ENCODE data around the gene ITGB7. TPM values are rescaled to one million over a fixed set of nuclear protein-coding genes. Genes with fewer than 3 reads are reported as not detected.

The ITGB7 gene
- total and polyA plus RNA-seq, 9 of the 15 experiments (the other 6 are each of a cell fraction or from before 2014, with no cell fraction given): 0.06 to 2.0 (median 0.67) TPM

DNA sequence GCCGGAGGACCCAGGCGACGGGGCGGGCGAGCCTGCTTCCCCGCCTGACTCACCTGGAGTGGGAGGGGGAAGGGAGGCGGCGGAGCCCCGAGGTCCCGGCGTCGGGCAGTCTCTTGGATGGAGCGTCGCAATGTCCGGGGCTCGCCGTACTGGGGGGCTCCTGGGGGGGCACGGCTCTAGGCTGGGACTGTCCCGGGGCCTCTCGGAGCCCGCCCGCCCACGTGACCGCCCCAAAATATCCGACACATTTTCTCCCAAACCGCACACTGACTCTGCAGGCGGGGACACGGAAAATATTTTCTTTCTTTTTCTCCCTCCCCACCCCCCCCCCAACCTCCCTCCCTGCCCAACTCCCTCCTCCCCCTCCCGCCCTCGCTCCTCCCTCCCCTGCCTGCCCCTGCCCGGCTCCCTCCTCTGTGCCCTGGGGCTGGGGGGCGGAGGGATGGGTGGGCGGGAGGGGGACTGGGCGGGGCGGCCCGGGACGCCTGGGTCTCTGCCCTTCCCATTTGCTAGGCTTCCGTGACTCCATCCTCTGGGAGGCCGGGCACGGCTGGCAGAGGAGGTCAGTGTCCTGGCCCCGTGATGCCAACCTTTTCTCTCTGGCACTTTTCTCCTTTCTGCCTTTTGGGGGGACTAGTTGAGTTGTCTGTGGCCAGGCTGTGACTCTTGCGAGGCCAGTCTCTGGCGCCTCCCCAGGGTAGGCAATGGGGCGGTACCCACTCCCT lies 25.0 kb upstream of the ITGB7 start, which contains the start of gene RARG:
Gene RARG, minus strand, starts transcription at position 289 of the 725 bp plus-strand sequence. CDS start 4,664 bp downstream, outside the sequence.
- H3K4me2 ChIP-seq (ENCODE audit: insufficient read depth, low read length): peak within 1 kb of the TSS; percentile 54
- peak; percentile 62 for ATAC-seq
- intact Hi-C loops (cut with micrococcal nuclease): no loop called here
- TF ChIP-seq RBM25 (IDR thresholded peaks at IDR 0.05; ENCODE audit: low read depth, low read length, severe bottlenecking) (peak; percentile 76), LCOR (CRISPR knock-in tag; IDR thresholded peaks at IDR 0.05) (0 out of 2 replicates have a peak, but pooled peaks have one; percentile 20), SAFB (IDR thresholded peaks at IDR 0.05; ENCODE audit: borderline replicate concordance, low read depth, low read length) (no peak), KDM1A (IDR thresholded peaks at IDR 0.05) (peak in 1 of 2 experiments; percentile 75; a peak in 2 of 4 replicates), RAD51 (IDR thresholded peaks at IDR 0.05; ENCODE audit: borderline replicate concordance, low read depth) (peak; percentile 69), RBFOX2 (IDR thresholded peaks at IDR 0.05; ENCODE audit: low read depth, low read length) (0 out of 2 replicates have a peak, but pooled peaks have one; percentile 18), BCOR (IDR thresholded peaks at IDR 0.05) (0 out of 2 replicates have a peak, but pooled peaks have one; percentile 54), ZNF124 (CRISPR knock-in tag; IDR thresholded peaks at IDR 0.05) (no peak), HDAC2 (IDR thresholded peaks at IDR 0.05) (0 out of 2 replicates have a peak, but pooled peaks have one; percentile 44), MAZ (CRISPR knock-in tag; conservative IDR thresholded peaks at IDR 0.05 in 1 of 2, IDR thresholded peaks at IDR 0.05 in 1 of 2) (peak in 1 of 2 experiments; percentile 45; a peak in 3 of 4 replicates), CBFA2T3 (IDR thresholded peaks at IDR 0.05) (no peak)
- TF ChIP-seq, protein P1, sequence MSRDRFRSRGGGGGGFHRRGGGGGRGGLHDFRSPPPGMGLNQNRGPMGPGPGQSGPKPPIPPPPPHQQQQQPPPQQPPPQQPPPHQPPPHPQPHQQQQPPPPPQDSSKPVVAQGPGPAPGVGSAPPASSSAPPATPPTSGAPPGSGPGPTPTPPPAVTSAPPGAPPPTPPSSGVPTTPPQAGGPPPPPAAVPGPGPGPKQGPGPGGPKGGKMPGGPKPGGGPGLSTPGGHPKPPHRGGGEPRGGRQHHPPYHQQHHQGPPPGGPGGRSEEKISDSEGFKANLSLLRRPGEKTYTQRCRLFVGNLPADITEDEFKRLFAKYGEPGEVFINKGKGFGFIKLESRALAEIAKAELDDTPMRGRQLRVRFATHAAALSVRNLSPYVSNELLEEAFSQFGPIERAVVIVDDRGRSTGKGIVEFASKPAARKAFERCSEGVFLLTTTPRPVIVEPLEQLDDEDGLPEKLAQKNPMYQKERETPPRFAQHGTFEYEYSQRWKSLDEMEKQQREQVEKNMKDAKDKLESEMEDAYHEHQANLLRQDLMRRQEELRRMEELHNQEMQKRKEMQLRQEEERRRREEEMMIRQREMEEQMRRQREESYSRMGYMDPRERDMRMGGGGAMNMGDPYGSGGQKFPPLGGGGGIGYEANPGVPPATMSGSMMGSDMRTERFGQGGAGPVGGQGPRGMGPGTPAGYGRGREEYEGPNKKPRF (IDR thresholded peaks at IDR 0.05; ENCODE audit: low read depth, low read length): no peak
- TF ChIP-seq, protein P2, sequence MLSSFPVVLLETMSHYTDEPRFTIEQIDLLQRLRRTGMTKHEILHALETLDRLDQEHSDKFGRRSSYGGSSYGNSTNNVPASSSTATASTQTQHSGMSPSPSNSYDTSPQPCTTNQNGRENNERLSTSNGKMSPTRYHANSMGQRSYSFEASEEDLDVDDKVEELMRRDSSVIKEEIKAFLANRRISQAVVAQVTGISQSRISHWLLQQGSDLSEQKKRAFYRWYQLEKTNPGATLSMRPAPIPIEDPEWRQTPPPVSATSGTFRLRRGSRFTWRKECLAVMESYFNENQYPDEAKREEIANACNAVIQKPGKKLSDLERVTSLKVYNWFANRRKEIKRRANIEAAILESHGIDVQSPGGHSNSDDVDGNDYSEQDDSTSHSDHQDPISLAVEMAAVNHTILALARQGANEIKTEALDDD (IDR thresholded peaks at IDR 0.05): peak; percentile 41; the same call in 1 of the 2 replicates
- TF ChIP-seq, protein P3, sequence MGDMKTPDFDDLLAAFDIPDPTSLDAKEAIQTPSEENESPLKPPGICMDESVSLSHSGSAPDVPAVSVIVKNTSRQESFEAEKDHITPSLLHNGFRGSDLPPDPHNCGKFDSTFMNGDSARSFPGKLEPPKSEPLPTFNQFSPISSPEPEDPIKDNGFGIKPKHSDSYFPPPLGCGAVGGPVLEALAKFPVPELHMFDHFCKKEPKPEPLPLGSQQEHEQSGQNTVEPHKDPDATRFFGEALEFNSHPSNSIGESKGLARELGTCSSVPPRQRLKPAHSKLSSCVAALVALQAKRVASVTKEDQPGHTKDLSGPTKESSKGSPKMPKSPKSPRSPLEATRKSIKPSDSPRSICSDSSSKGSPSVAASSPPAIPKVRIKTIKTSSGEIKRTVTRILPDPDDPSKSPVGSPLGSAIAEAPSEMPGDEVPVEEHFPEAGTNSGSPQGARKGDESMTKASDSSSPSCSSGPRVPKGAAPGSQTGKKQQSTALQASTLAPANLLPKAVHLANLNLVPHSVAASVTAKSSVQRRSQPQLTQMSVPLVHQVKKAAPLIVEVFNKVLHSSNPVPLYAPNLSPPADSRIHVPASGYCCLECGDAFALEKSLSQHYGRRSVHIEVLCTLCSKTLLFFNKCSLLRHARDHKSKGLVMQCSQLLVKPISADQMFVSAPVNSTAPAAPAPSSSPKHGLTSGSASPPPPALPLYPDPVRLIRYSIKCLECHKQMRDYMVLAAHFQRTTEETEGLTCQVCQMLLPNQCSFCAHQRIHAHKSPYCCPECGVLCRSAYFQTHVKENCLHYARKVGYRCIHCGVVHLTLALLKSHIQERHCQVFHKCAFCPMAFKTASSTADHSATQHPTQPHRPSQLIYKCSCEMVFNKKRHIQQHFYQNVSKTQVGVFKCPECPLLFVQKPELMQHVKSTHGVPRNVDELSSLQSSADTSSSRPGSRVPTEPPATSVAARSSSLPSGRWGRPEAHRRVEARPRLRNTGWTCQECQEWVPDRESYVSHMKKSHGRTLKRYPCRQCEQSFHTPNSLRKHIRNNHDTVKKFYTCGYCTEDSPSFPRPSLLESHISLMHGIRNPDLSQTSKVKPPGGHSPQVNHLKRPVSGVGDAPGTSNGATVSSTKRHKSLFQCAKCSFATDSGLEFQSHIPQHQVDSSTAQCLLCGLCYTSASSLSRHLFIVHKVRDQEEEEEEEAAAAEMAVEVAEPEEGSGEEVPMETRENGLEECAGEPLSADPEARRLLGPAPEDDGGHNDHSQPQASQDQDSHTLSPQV (IDR thresholded peaks at IDR 0.05): no peak

More for the DNA sequence above, 25.0 kb upstream of the ITGB7 start, which contains the start of gene RARG:
- DNase-seq (ENCODE audit: extremely low read depth in 1 of 4, low spot score in 3 of 4) (peak; percentile 42 to 75 (median 62)), FAIRE-seq (no peak)
- no peaks in the 10 kb centered on the region; the same call in 1 of the 2 replicates for H4K20me1 ChIP-seq (replicated peaks; ENCODE audit: control insufficient read depth, insufficient read depth, low read length)
- H3K79me2 ChIP-seq (ENCODE audit: control insufficient read depth, insufficient read depth, low read length): no peaks in the 10 kb centered on the region
- peak within 1 kb of the TSS in 1 of 2 experiments; percentile 84; a peak in 3 of 4 replicates for H3K9ac ChIP-seq (ENCODE audit: insufficient read depth in 1 of 2, low read depth in 2 of 2, low read length in 2 of 2)
- no peaks in the 10 kb centered on the region for H3K9me1 ChIP-seq (ENCODE audit: control insufficient read depth, insufficient read depth, low read length)
- peaks cover 13 to 32% of the 10 kb centered on the region in 2 experiments for H3K4me1 ChIP-seq (replicated peaks in 1 of 2; ENCODE audit: control insufficient read depth in 2 of 2, insufficient read depth in 2 of 2, low read length in 2 of 2)
- no peak within 1 kb of the TSS for H3K27ac ChIP-seq (ENCODE audit: extremely low read depth, low read depth, low read length)
- ChIA-PET CTCF (ENCODE audit: low intra/inter-chr PET ratio) (no interaction called here), POLR2A (no interaction called here)
- H3K4me3 ChIP-seq: peak within 1 kb of the TSS; percentile 33
- in situ Hi-C loops (cut with MboI): no loop called here
- H3K36me3 ChIP-seq (ENCODE audit: control insufficient read depth, insufficient read depth, low read length): no peaks in the 10 kb centered on the region
- peak within 1 kb of the TSS; percentile 79 for H2AFZ ChIP-seq (ENCODE audit: low read depth, low read length)
- H3K27me3 ChIP-seq (ENCODE audit: control insufficient read depth in 2 of 2, insufficient read depth in 2 of 2, low read length in 2 of 2): no peaks in the 10 kb centered on the region
- WGBS (ENCODE audit: insufficient coverage, low coverage, missing lambda C conversion rate): 42% methylated on average over 3 of the region's 44 CpGs
- no peaks in the 10 kb centered on the region for H3K9me3 ChIP-seq (replicated peaks; ENCODE audit: control insufficient read depth, insufficient read depth, low read depth, low read length)
- BruUV-seq (replicated peaks): no TSS peak
